Activated T-helper 1 cell treated with anti-CD3 and anti-CD28 coated beads, Interleukin-12 subunit alpha, Interleukin-12 subunit beta, Interleukin-2, Interleukin-4 antibody, amounts not matched to agents 30 ng/mL and 10 ng/mL and 1 ng/mL, durations not matched to agents 14 hours and 24 hours and 36 hours (primary cell): Measurements from ENCODE around the gene INSYN2B. TPM values are rescaled to one million over a fixed set of nuclear protein-coding genes. Genes with fewer than 3 reads are reported as not detected.

Source experiments
- DNase-seq: peaks from one replicate; pipeline ENCODE4 v3.0.0; 2021; ENCODE audit warnings: low spot score
- H3K27ac Mint-ChIP-seq: one replicate; pipeline ENCODE4 v1.8.0; 2021; ENCODE audit warnings: mild to moderate bottlenecking, mixed read lengths
- H3K27me3 Mint-ChIP-seq: one replicate; pipeline ENCODE4 v1.8.0; 2022; ENCODE audit warnings: mild to moderate bottlenecking, moderate library complexity, mixed read lengths; ENCODE audit not compliant: insufficient read depth
- H3K36me3 Mint-ChIP-seq: one replicate; pipeline ENCODE4 v1.8.0; 2021; ENCODE audit warnings: low read depth, mixed read lengths
- H3K4me1 Mint-ChIP-seq: one replicate; pipeline ENCODE4 v1.8.0; 2021; ENCODE audit warnings: low read depth, mixed read lengths
- H3K4me3 Mint-ChIP-seq: one replicate; pipeline ENCODE4 v1.8.0; 2021; ENCODE audit warnings: mild to moderate bottlenecking, moderate library complexity, mixed read lengths
- H3K9me3 Mint-ChIP-seq: one replicate; pipeline ENCODE4 v1.8.0; 2021; ENCODE audit warnings: mixed read lengths
- intact Hi-C: fragments of 100-400 bp; cut with micrococcal nuclease; formaldehyde crosslinking; loops from one replicate; pipeline ENCODE4 v1.15.1; 2024
- total RNA-seq: library from RNA; stranded (reverse); gene quantifications from 2 replicates; pipeline ENCODE4 v1.2.3, GENCODE V29; 2022

Gene INSYN2B
- total RNA-seq, 1 donor from 2014 or later, result not detected

DNA sequence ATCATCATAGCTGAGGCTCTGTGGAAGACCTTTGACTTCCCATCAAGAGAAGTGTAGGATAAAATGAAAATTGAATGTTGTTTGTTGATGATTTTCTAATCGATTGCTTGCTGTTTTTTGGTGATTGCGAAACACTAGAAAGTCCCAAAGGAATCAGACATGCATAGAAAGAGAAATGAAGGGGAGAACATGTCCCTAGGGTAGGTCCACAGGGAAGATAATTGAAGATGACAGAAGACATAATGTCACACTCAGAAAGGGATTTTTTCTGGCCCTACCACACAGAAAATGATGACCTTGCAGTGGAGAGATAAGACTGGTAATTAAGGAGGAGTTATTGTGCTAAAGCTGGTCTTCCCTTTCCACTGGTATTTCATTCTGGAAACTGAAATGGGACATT lies 62.8 kb downstream of the INSYN2B start:
- Mint-ChIP-seq H3K27ac (no peak overlapping the region), H3K36me3 (peaks cover 20% of the 10 kb centered on the region), H3K9me3 (no peaks in the 10 kb centered on the region), H3K4me3 (no peak overlapping the region), H3K4me1 (no peaks in the 10 kb centered on the region), H3K27me3 (no peaks in the 10 kb centered on the region)
- intact Hi-C loops, result no loop called here
- DNase-seq, result no peak

DNA sequence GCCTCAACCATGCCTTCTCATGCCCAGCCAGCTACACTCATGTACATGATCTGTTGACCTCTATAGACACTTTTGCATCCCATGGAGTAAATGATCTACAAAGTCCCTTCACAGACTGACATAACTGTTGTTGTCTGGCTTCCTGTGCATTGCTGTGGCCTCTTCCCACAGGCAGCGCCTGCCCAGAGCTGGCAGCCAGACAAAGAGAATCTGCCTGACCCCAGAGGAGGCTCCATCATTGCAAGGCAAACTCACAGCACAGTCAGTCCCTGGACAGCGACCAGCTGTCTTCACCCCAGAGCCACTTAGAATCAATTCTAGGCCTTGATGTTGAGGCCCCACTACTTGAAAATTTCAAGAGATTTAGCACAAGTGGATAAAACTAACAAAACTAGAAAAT lies 65.5 kb downstream of the INSYN2B start:
- DNase-seq, result no peak
- H3K9me3 Mint-ChIP-seq, result no peaks in the 10 kb centered on the region
- H3K27ac Mint-ChIP-seq, result no peak overlapping the region
- H3K36me3 Mint-ChIP-seq, result peaks cover 19% of the 10 kb centered on the region
- intact Hi-C loops, result no loop called here
- H3K27me3 Mint-ChIP-seq, result no peaks in the 10 kb centered on the region
- H3K4me1 Mint-ChIP-seq, result no peaks in the 10 kb centered on the region
- no peak overlapping the region for H3K4me3 Mint-ChIP-seq

DNA sequence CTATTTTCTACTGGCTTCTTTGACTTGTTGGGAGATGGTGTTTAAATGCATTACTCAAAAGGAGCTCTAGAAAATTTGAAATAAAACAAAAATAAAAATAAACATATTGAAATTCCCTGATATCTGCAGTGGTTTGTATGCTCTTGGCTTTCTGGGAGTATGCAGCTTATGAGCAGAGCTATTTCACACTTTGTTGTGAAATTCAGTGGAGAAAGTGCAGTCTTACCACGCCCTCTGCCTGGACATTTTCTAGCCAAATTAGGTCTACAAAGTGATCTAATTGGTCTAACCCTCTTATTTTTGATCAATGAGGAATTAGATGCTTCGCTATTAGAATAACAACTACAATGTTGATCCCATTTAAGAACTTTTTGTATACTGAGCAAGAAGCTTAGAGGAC lies 66.8 kb downstream of the INSYN2B start:
- peaks cover 20% of the 10 kb centered on the region for H3K36me3 Mint-ChIP-seq
- no peak overlapping the region for H3K27ac Mint-ChIP-seq
- H3K9me3 Mint-ChIP-seq, result no peaks in the 10 kb centered on the region
- no peak overlapping the region for H3K4me3 Mint-ChIP-seq
- no peak for DNase-seq
- H3K27me3 Mint-ChIP-seq, result no peaks in the 10 kb centered on the region
- intact Hi-C loops, result no loop called here
- no peaks in the 10 kb centered on the region for H3K4me1 Mint-ChIP-seq

DNA sequence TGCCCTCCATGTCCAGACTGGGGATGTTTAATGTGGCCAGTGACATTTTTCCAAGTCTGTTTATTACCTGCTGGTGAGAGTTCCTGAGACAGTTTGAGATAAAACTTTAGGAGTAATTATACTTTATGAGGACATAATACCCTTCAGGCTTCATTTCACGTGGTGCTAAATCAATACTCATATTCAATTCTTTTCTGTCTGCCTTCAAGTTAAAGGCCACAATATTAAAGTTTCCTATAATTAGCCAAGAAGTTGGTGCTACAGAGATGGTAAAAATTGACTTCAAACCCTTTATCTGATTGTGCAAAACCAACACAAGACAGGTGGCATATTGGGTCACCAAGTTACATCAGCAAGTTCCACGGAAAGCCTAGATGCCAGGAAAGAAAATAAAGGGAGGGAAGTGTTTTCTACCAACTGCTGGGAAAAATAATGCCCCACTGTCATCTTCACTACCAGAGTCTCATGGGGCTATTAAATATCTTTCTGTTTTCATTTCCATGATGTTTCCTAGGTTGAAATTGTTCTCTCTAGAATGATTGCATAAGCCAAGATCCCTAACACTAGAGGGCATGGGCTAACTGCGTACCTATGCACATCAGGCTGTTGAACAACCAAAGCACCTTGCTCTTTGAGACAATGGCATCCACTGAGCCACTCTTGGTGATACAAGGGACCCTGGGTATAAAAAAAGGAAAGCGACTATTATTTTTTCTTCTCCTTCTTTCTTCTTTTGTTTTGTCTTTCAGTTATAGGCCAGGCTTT lies 68.7 kb downstream of the INSYN2B start:
- Mint-ChIP-seq H3K9me3 (no peaks in the 10 kb centered on the region), H3K36me3 (peaks cover 17% of the 10 kb centered on the region), H3K4me3 (no peak overlapping the region), H3K27ac (no peak overlapping the region), H3K4me1 (no peaks in the 10 kb centered on the region), H3K27me3 (no peaks in the 10 kb centered on the region)
- DNase-seq, result no peak
- intact Hi-C loops, result no loop called here

DNA sequence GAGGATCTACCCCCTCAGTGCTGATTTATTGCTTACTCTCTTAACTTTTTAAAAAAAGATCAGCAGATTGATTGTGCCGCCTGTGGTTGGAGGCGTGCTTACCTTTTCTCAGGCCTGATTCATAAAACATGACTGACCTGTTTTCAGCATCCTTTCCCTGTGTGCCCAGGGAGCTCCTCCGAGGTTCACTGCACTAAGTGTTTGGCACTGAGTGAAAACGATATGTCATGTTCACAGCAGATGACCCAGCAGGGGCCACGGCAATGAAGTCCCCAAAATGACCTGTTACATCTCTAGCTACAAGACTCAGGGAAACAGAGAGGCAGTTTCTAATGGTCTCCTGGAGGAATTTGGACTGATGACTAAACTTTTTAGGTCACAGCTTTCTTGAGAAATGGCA lies 69.9 kb downstream of the INSYN2B start:
- no peak for DNase-seq
- Mint-ChIP-seq H3K36me3 (peaks cover 12% of the 10 kb centered on the region), H3K27me3 (no peaks in the 10 kb centered on the region), H3K4me3 (no peak overlapping the region), H3K9me3 (no peaks in the 10 kb centered on the region), H3K27ac (no peak overlapping the region), H3K4me1 (no peaks in the 10 kb centered on the region)
- intact Hi-C loops, result no loop called here

DNA sequence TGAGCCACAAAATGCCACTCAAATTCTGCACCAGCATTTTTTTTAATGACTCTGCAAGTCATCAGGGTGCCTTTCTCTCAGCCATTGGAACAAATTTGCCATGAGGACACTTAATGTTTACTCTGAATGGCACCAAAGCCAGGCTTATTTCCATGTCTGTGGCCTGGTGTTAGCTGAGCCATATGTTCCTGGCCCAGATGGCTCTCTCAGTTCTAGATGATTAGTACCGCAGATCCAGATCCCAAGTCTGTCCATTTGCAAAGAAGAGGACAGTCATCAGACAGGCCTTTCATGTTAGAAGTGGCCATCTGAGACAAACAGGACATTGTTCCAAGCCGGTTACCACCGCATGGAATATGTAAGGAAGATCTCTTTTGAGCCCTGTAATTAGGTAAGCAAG lies 70.3 kb downstream of the INSYN2B start:
- H3K27me3 Mint-ChIP-seq, result no peaks in the 10 kb centered on the region
- H3K4me3 Mint-ChIP-seq, result no peak overlapping the region
- H3K36me3 Mint-ChIP-seq, result peaks cover 11% of the 10 kb centered on the region
- intact Hi-C loops, result no loop called here
- DNase-seq, result no peak
- H3K27ac Mint-ChIP-seq, result no peak overlapping the region
- H3K4me1 Mint-ChIP-seq, result no peaks in the 10 kb centered on the region
- H3K9me3 Mint-ChIP-seq, result no peaks in the 10 kb centered on the region

DNA sequence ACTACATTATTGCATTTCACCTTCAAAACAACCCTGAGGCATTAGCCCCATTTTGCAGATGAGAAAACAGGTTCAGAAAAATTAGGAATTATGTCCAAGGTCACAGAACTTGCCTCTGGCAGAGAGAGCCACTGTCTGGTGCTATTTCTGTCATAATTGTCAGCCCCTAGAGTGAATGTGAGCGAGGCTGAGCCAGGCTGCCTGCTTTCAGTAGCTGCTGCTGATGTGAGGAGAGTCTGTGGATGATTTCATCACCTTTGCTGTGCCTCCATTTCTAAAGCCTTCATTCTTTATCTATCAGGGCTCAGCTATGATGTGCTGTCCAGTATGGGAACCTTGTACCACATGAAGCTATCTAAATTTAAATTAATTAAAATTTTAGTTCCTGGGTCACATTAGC lies 71.4 kb downstream of the INSYN2B start:
- no peak overlapping the region for H3K27ac Mint-ChIP-seq

DNA sequence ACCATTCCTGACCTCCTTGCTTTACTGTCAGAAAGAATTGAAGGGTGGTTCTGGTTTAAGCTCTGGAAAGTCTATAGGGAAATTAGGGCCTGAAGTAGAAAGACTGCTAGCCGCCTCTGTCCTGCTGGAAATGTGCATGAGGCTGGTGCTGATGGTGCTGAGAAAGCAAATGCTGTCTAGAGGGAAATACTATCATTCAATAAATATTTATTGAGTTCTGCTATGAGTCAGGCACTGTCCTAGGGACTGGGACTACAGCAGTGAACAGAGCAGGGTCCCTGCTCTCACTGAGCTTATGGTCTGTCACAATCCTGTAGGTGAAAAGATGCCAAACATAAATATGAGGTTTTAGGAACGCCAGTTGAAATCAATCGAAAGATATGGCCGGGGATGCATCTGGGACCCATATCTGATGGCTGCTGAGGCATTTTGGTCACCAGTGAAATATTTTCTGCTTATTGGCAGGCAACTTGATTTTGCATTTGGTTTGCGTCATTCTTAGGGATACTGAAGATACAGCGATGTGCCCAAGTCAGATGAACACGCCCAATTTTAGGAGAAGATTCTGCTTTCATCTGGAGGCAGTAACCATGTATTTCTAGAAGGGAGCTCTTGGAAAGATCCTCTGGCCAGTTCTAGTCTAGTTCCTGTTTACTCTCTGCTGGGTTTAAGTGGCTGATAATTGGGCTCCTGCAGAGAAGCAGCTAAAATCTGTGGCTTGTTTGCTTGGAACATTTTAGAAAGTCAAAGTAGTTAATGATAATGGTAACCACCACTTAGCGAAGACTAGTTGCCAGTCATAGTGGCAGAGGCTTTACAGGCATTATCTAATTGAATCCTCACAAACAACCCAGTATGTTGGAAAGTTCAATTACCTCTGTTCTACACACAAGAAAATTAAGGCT lies 73.3 kb downstream of the INSYN2B start:
- intact Hi-C loops, result no loop called here

More for the DNA sequence above, 71.4 kb downstream of the INSYN2B start:
- Mint-ChIP-seq H3K4me3 (no peak overlapping the region), H3K27me3 (no peaks in the 10 kb centered on the region), H3K36me3 (peaks cover 6% of the 10 kb centered on the region), H3K4me1 (no peaks in the 10 kb centered on the region), H3K9me3 (no peaks in the 10 kb centered on the region)
- intact Hi-C loops, result no loop called here
- DNase-seq, result no peak

DNA sequence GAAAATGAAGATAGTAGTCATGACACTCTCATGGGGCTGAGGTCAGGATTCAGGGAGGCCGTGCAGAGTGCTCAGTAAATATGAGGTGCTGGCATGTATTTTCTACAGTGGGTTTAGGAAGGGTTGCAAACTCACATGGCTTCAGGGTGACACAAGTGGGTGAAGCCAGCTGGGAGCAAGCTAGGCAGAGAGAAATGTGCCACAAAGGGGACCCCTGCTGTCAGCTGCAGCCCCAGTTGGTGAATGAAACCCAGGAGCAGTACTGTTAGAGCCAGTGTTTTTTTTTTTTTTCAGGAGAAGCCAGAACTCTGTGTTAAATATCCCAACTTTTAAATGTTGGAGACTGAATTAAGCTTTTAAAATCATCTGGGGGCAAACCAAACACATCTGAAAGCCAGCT lies 75.3 kb downstream of the INSYN2B start:
- DNase-seq, result no peak
- H3K36me3 Mint-ChIP-seq, result peaks cover 10% of the 10 kb centered on the region
- no peaks in the 10 kb centered on the region for H3K9me3 Mint-ChIP-seq
- H3K4me1 Mint-ChIP-seq, result peaks cover 14% of the 10 kb centered on the region
- intact Hi-C loops, result no loop called here
- no peak overlapping the region for H3K27ac Mint-ChIP-seq
- no peak overlapping the region for H3K4me3 Mint-ChIP-seq
- H3K27me3 Mint-ChIP-seq, result no peaks in the 10 kb centered on the region

More for the DNA sequence above, 73.3 kb downstream of the INSYN2B start:
- no peak for DNase-seq
- Mint-ChIP-seq H3K27ac (no peak overlapping the region), H3K4me1 (peaks cover 2% of the 10 kb centered on the region), H3K4me3 (no peak overlapping the region), H3K36me3 (peaks cover 6% of the 10 kb centered on the region), H3K9me3 (no peaks in the 10 kb centered on the region), H3K27me3 (no peaks in the 10 kb centered on the region)

DNA sequence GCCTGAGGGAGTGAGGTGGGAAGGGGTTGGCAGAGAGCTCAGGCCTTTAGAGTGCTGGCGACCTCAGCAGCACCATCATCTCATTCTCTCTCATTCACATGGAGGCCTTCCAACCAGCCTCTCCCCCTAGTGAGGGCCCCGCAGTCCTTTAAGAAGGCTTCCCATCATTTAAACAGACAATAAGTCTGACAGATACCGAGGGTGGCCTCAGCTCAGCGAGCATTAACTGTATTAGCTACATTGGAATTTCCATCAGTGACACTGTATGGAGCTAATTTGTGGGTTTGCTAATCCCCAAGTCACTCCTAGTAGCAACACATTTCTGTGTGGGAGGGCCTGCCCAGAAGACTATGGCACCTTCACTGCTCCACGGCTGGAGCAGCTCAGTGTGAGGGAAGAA lies 75.8 kb downstream of the INSYN2B start:
- no peak overlapping the region for H3K4me3 Mint-ChIP-seq
- peaks cover 11% of the 10 kb centered on the region for H3K36me3 Mint-ChIP-seq
- no peaks in the 10 kb centered on the region for H3K9me3 Mint-ChIP-seq
- DNase-seq, result no peak
- peaks cover 14% of the 10 kb centered on the region for H3K4me1 Mint-ChIP-seq
- H3K27ac Mint-ChIP-seq, result no peak overlapping the region
- H3K27me3 Mint-ChIP-seq, result no peaks in the 10 kb centered on the region
- intact Hi-C loops, result no loop called here

DNA sequence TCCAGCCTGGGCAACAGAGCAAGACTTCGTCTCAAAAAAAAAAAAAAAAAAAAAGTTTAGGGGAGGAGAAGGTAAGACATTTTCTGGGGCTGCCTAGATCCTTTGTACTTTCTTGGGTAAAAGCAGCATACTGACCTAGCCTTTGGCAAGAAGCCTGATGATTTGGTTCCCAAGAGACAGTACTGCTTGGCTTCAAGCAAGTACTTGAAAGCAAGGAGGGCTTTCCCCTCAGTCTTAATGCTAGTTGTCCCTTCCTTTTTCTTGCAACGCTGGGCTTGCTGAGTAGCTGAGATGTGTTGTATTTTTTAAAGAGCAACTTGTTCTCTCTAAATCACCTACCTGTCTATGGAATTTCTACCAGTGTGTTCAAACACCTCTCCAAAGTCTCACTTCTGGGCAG lies 76.2 kb downstream of the INSYN2B start:
- intact Hi-C loops, result no loop called here
- Mint-ChIP-seq H3K27me3 (no peaks in the 10 kb centered on the region), H3K27ac (no peak overlapping the region), H3K9me3 (no peaks in the 10 kb centered on the region), H3K4me3 (no peak overlapping the region), H3K4me1 (peaks cover 14% of the 10 kb centered on the region), H3K36me3 (peaks cover 11% of the 10 kb centered on the region)
- DNase-seq, result no peak

DNA sequence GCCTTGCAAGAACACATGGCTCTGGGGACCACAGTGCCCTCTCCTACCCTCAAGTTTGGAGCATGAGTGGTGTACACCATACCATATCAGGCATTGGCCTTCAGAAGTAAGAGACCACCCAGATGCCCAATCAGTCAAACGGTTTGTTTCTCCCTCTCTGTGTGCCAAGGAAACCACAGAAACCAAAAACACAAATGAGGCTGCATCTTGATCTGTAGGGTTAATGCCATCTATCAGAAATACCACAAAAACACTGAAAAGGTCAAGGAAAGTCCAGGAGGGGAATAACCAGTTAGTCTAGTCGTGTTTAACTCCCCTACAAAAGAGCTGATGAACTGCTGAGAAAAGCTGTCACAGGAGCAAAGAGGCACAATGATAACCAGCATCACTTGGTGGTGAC lies 78.4 kb downstream of the INSYN2B start:
- peaks cover 16% of the 10 kb centered on the region for H3K36me3 Mint-ChIP-seq
- no peak overlapping the region for H3K4me3 Mint-ChIP-seq
- DNase-seq, result no peak
- no peaks in the 10 kb centered on the region for H3K9me3 Mint-ChIP-seq
- intact Hi-C loops, result no loop called here
- H3K27me3 Mint-ChIP-seq, result no peaks in the 10 kb centered on the region
- H3K4me1 Mint-ChIP-seq, result peaks cover 14% of the 10 kb centered on the region
- H3K27ac Mint-ChIP-seq, result peak overlapping the region; percentile 6

DNA sequence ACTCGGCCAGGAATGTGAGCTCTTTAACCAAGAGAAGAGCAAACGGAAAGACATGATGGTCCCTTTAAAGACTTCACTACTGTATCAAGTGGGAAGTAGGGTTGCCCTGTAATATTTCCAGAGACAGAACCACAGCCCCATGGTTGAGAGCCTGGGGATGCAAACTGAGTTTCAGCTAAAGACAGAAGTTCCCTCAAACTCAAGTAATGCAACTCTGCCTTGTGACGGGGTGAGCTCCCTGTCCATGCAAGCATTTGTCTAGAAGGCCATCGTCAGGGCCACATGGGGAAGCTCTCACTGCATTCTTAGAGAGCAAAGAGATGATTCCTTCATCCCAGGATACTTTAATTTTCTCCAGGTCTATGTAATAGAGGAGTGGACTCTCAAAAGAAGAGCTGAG lies 82.8 kb downstream of the INSYN2B start:
- DNase-seq, result no peak
- H3K27me3 Mint-ChIP-seq, result no peaks in the 10 kb centered on the region
- no peak overlapping the region for H3K4me3 Mint-ChIP-seq
- H3K9me3 Mint-ChIP-seq, result no peaks in the 10 kb centered on the region
- peaks cover 14% of the 10 kb centered on the region for H3K4me1 Mint-ChIP-seq
- no peak overlapping the region for H3K27ac Mint-ChIP-seq
- peaks cover 22% of the 10 kb centered on the region for H3K36me3 Mint-ChIP-seq
- intact Hi-C loops, result no loop called here
